Measurements from ENCODE around the gene SOST.
A peak's percentile ranks its signal among the peaks of the same experiment; 100 is the strongest.
"Not testable (repeated sequence)": the region's sequence is repeated elsewhere in the genome, so short reads cannot be mapped to it uniquely, and the experiment has no call there.

Gene SOST

GRCh38 chr17:43758497-43759174 lies at the start of gene SOST:
Gene SOST, minus strand, starts transcription at chr17:43758791. Its CDS starts 50 bp downstream, at chr17:43758741.
- DNase-seq (ENCODE audit: low read depth): no peak

DNA sequence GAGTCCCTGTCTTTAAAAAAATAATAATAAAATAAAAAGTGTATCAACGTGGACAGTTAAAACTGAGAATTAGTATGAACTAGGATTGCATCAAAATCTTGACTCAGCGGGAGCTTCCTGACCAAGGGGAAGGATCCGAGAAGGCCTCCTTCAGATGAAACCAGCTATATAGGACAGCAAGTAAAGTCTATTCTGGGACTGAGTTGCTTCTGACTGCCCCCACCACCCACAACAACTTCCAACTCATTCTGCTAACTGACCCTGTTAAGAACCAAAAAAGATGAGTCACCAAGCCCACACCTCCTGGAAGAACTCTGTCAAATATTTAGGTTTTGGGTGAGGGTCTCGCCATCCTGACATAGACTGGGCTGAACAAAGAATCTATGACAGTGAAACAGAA lies 49.5 kb upstream of the SOST start:
- DNase-seq (ENCODE audit: low read depth): no peak

GRCh38 chr17:43805117-43805516 lies 46.5 kb upstream of the SOST start:
- no peak for DNase-seq (ENCODE audit: low read depth)

- DNase-seq (ENCODE audit: low read depth): no peak
Observed at GRCh38 chr17:43803758-43804157, 45.2 kb upstream of the SOST start.

- DNase-seq (ENCODE audit: low read depth): no peak
Observed at GRCh38 chr17:43801844-43802243, 43.3 kb upstream of the SOST start.

DNA sequence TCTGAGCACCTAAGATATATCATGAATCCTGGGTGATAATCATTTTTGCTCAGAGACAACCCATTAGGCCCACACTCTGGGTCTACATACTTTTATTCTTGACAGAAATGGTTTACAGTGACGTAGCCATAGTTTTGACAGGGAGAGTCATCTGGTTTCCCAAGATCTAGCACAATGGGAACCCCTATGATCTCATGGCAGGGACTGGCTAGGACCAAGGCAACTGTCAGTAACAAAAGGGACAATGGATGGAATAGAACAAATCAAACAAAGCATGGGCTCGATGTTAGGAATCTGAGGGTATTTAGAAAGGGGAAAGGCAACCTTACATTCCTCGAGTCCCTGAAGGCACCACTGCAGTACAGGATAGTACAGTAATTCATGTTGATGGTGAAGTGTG lies 42.1 kb upstream of the SOST start:
- DNase-seq (ENCODE audit: low read depth): no peak

DNA sequence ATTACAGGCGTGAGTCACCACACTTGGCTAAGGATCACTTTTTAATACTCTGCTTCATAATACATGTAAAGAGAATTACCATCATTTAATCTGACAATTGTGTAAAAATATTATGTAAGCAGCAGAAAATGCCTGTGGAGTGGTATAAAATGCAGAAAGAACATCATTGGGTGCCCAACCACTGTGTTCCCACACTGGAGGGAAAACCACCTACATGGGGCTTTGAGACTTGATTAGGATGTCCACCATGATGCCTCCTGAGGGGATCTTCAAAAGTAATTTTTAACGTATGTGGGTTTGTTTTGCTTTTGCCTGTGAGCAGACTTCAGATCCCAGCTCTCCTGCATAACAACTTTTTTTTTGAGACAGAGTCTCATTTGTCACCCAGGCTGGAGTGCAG lies 40.5 kb upstream of the SOST start:
- no peak for DNase-seq (ENCODE audit: low read depth)

DNA sequence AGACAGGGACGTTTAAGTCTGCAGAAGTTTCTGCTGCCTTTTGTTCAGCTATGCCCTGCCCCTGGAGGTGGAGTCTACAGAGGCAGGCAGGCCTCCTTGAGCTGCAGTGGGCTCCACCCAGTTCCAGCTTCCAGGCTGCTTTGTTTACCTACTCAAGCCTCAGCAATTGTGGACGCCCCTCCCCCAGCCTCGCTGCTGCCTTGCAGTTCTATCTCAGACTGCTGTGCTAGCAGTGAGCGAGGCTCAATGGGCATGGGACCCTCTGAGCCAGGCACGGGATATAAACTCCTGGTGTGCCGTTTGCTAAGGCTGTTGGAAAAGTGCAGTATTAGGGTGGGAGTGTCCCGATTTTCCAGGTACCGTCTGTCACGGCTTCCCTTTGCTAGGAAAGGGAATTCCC lies 39.4 kb upstream of the SOST start:
- not testable (repeated sequence) for DNase-seq (ENCODE audit: low read depth)

- DNase-seq (ENCODE audit: low read depth): not testable (repeated sequence)
Observed at GRCh38 chr17:43792668-43793067, 34.1 kb upstream of the SOST start.

DNA sequence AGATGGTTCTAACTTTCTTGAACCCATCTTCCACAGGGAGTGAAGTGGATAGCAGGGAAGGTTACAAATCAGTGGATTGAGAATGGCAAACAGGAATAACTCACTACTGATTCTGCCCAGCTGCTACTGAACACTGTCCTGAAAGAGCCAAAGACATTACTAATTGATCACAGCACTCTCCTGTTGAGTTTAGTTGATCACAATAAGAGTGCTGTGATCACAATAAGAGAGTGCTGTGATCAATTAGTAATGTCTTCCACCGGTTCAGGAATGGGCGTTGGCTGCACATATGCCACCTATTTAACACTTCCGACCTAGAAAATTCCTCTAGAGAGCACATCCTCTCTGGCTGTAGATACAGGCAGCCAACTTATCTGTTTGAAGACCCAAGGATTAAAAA lies 33.0 kb upstream of the SOST start:
- DNase-seq (ENCODE audit: low read depth): peak; percentile 14

GRCh38 chr17:43790311-43790940 lies 31.8 kb upstream of the SOST start:
- no peak for DNase-seq (ENCODE audit: low read depth)

GRCh38 chr17:43789482-43789881 lies 30.9 kb upstream of the SOST start:
- no peak for DNase-seq (ENCODE audit: low read depth)

GRCh38 chr17:43788540-43788939 lies 29.9 kb upstream of the SOST start:
- DNase-seq (ENCODE audit: low read depth): no peak

DNA sequence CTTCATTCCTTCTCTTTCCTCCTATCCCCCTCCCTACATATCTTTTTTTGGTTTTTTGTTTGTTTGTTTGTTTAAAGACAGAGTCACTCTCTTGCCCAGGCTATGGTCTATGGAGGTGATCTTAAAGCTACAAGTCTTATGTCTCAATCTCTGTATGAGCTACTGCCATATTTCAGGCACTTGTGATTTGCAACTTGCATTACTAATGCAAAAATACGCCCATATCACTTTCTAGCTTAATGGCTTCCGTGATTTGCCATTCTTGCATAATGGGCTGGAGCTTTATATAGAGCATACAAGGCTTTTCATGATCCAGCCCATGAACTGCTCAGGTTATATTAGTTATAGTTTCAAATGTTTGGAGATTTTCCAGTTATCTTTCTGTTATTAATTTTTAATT lies 29.1 kb upstream of the SOST start:
- no peak for DNase-seq (ENCODE audit: low read depth)

- DNase-seq (ENCODE audit: low read depth): peak; percentile 66
Observed at GRCh38 chr17:43784628-43785101, 26.1 kb upstream of the SOST start.

DNA sequence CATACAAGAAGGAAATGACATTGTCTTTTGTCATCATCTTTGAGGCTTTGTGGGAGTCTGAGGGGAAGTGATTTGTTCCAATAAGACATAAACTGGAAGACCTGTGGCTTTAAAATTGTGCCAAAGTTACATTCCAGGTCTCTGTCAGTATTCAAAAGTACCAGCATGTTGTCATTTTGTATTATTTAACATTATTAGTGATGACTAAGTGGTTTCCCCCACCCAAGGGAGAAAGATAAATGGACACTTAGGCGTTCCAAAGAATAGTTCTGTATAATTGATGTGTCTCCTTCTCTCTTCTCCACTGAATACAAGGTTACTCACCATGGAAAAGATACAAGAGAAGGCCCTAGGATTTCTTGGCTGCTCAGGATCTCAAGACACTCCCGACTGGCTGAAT lies 25.5 kb upstream of the SOST start:
- DNase-seq (ENCODE audit: low read depth): no peak

- no peak for DNase-seq (ENCODE audit: low read depth)
Observed at GRCh38 chr17:43782913-43783680, 24.5 kb upstream of the SOST start.

- no peak for DNase-seq (ENCODE audit: low read depth)
Observed at GRCh38 chr17:43780135-43780534, 21.5 kb upstream of the SOST start, which contains the start of gene CFAP97D1. Gene CFAP97D1, plus strand, starts transcription at chr17:43780435. Its CDS starts 28 bp downstream, at chr17:43780463.

GRCh38 chr17:43779145-43780125 lies 20.8 kb upstream of the SOST start:
- no peak for DNase-seq (ENCODE audit: low read depth)

GRCh38 chr17:43778337-43779144 lies 19.9 kb upstream of the SOST start, which contains the start of gene DUSP3:
Gene DUSP3, minus strand, starts transcription at chr17:43778977. Its CDS starts 53 bp downstream, at chr17:43778924.
- peak; percentile 86 for DNase-seq (ENCODE audit: low read depth)
